Upper lobe of left lung (tissue), 4 donors: ENCODE measurements around the gene CUL9.

Experiments used
- POLR2AphosphoS5 ChIP-seq, 2 donors: sonication (generic); formaldehyde crosslinking; IDR thresholded peaks; one replicate each; pipeline ENCODE4 v1.5.1; 2017; ENCODE audit warnings: antibody characterized with exemption in 2 of 2
- TF ChIP-seq, protein P1 (sequence below), 6 experiments: fragments of 450-650 bp in 4 of 6; fragments of 200-600 bp in 2 of 6; sonication (generic) in 2 of 6; IDR thresholded peaks; one replicate each; pipeline ENCODE4 v1.5.1; 2016 to 2019; ENCODE audit warnings: antibody characterized with exemption in 6 of 6

DNA sequence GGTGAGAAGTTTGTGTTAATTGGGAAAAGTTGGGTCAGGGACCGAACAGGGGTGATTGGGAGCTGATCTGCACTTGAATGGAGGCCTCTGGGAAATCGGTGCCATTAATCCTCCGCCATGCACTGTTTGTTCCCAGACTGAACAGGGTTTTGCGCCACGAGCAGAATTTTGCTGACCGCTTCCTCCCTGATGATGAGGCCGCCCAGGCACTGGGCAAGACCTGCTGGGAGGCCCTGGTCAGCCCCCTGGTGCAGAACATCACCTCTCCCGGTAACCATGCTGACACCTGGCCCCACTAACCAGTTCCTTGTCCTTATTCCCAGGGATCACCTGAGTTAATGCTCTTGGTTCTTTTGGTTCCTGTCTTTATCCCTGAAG is 21.7 kb downstream of the CUL9 start:
- TF ChIP-seq, protein P1, sequence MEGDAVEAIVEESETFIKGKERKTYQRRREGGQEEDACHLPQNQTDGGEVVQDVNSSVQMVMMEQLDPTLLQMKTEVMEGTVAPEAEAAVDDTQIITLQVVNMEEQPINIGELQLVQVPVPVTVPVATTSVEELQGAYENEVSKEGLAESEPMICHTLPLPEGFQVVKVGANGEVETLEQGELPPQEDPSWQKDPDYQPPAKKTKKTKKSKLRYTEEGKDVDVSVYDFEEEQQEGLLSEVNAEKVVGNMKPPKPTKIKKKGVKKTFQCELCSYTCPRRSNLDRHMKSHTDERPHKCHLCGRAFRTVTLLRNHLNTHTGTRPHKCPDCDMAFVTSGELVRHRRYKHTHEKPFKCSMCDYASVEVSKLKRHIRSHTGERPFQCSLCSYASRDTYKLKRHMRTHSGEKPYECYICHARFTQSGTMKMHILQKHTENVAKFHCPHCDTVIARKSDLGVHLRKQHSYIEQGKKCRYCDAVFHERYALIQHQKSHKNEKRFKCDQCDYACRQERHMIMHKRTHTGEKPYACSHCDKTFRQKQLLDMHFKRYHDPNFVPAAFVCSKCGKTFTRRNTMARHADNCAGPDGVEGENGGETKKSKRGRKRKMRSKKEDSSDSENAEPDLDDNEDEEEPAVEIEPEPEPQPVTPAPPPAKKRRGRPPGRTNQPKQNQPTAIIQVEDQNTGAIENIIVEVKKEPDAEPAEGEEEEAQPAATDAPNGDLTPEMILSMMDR (IDR thresholded peaks at IDR 0.05), result no peak
- TF ChIP-seq POLR2AphosphoS5 (IDR thresholded peaks at IDR 0.05), result no peak
